Activated CD4-positive, CD25-positive, alpha-beta regulatory T cell treated with anti-CD3 and anti-CD28 coated beads, Interleukin-2, amount 50 U/mL, for 72 hours (primary cell): ENCODE measurements around the gene CLHC1.
"Not testable (repeated sequence)": the region's sequence is repeated elsewhere in the genome, so short reads cannot be mapped to it uniquely, and the experiment has no call there.

Experiments used
- DNase-seq: peaks from one replicate; pipeline ENCODE4 v3.0.0; 2021

Gene CLHC1

GRCh38 chr2:55133467-55134315 is 98.4 kb downstream of the CLHC1 start:
- DNase-seq: peak; percentile 43

GRCh38 chr2:55130849-55131248 is 101.2 kb downstream of the CLHC1 start:
- DNase-seq: no peak

GRCh38 chr2:55126643-55127042 is 105.5 kb downstream of the CLHC1 start:
- not testable (repeated sequence) for DNase-seq
